WI38 (cell line): ENCODE measurements around the gene TTC39C.
"Not testable (repeated sequence)": the region's sequence is repeated elsewhere in the genome, so short reads cannot be mapped to it uniquely, and the experiment has no call there.

Experiments used
- H3K4me3 ChIP-seq: 2 replicates; pipeline ENCODE4 v1.5.1; 2011; ENCODE audit warnings: low read depth, mild to moderate bottlenecking, control low read depth, low read length
- TF ChIP-seq, protein P1 (sequence below): IDR thresholded peaks from 2 replicates; pipeline ENCODE4 v1.5.1; 2012; ENCODE audit warnings: low read depth, mild to moderate bottlenecking, control low read depth, low read length

TTC39C gene

DNA sequence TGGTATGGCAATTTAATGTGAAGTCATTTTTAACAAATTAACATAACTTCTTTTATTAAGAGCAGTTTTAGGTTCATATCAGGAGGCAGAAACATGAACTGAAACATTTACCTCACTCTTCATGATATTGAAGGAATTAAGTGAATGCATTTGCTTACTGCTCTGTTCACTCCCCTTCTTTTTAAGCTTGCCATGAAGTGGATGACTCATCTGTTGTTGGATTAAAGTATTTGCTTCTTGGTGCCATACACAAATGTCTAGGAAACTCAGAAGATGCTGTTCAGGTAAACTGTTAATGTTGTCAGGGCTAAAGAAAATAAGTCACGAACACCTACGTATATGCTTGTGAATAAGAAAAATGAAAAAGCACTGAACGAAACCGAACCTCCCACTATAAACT, 114.1 kb downstream of the TTC39C start:
- TF ChIP-seq, protein P1, sequence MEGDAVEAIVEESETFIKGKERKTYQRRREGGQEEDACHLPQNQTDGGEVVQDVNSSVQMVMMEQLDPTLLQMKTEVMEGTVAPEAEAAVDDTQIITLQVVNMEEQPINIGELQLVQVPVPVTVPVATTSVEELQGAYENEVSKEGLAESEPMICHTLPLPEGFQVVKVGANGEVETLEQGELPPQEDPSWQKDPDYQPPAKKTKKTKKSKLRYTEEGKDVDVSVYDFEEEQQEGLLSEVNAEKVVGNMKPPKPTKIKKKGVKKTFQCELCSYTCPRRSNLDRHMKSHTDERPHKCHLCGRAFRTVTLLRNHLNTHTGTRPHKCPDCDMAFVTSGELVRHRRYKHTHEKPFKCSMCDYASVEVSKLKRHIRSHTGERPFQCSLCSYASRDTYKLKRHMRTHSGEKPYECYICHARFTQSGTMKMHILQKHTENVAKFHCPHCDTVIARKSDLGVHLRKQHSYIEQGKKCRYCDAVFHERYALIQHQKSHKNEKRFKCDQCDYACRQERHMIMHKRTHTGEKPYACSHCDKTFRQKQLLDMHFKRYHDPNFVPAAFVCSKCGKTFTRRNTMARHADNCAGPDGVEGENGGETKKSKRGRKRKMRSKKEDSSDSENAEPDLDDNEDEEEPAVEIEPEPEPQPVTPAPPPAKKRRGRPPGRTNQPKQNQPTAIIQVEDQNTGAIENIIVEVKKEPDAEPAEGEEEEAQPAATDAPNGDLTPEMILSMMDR, result no peak
- no peak overlapping the region for H3K4me3 ChIP-seq

DNA sequence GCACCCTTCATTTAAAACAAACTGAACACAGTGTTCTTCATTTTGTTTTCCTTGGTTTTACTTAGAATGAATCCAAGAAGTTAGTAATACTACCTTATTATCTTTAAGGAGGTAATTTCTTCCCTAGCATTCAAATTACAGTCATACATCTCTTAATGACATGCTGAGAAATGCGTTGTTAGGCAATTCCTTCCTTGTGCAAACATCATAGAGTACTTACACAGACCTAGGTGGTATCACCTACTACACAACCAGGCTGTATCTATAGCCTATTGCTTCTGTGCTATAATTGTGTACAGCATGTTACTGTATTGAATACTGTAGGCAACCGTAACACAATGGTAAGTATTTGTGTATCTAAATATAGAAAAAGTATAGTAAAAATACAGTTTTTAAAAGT, 115.9 kb downstream of the TTC39C start:
- no peak overlapping the region for H3K4me3 ChIP-seq
- TF ChIP-seq, protein P1, result no peak

DNA sequence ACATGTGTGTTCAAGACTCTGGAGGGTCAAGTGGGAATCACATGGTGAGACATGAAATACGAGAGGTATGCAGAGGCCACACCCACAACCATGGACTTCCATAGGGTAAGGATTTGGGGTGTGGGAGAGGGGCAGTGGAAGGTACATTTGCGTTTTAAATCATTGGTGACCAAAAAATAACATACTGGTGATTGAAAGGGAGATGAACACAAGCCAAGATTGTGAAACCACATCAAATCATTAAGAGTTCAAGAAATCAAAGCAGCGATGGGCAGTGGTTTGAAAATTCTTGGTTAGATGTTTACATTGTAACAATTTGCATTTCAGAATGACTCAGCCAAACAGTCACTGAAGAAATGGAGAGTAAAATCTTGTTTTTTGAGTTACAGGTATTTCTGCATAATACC, 122.4 kb downstream of the TTC39C start:
- TF ChIP-seq, protein P1, result no peak

DNA sequence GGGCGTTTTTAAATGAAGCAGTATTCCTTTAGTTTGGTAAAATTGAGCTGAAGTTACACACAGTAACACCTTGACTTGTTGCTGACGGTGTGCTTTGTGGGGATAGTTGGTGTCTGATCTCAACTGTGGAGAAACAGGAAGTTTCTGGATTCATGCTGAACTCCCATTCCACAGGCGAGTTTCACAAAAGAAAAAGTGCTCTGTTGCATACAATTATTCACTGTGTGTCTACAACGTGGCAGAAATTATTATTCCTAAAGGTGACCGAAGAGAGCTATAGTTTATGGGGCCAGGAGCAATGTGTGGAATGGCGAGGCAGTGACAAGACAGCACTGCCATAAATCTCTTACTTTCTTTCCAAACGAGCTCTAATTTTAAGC, 123.8 kb downstream of the TTC39C start:
- peak overlapping the region; percentile 66 for H3K4me3 ChIP-seq
- TF ChIP-seq, protein P1, result no peak

More for the DNA sequence above, 122.4 kb downstream of the TTC39C start:
- no peak overlapping the region for H3K4me3 ChIP-seq

DNA sequence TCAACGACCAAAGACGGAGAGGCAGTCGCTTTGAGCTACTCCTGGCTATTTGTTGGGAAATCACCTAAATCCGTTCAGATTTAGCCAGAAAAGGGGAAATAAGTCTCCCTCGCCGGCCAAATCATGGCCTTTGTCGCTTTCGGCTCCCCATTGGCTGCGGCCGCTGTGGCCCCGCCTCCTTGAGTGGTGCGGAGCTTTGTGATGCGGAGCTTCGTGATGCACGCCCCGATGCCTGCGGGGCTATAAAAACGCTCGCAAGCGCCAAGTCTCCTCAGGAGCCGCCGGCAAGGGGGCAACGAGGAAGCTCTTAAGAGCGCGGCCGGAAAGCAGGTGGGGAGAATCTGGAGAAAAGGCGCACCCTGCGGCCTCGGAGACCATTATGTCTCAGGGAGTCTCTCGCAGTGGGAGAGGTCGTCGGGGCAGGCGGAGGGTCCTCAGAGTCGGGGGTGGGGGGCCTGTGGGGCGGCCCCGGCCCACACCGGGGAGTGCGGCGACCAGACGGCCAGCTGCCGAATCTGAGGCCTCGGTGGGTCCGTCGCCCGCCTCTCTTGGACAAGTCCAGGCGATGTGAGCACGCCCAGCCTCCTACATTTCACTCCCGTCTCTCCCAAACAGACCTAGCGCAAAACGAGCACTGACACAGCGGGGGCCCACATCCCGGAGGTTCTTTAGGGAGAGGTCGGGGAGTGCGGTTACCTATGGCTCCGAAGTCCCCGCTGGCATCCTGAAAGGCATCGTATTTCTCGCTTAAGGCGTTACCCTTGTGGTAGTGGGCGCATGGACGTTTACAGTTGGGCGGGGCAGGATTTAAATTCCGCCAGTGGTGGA, 124.4 kb downstream of the TTC39C start, which contains the start of gene CABYR:
TSS of gene CABYR (plus strand) at position 274 of the 828 bp plus-strand sequence. CDS start 4,053 bp downstream, outside the sequence.
- peak within 1 kb of the TSS; percentile 66 for H3K4me3 ChIP-seq

DNA sequence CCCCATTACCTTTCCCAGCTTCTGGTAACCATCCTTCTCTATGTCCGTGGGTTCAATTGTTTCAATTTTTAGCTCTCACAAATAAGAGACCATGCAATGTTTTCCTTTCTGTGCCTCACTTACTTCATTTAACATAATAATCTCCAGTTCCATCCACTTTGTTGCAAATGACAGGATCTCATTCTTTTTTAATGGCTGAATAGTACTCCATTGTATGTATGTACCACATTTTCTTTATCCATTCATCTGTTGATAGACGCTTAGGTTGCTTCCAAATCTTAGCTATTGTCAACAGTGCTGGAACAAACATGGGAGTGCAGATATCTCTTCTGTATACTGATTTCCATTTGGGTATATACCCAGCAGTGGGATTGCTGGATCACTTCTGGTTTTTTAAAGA, 126.1 kb downstream of the TTC39C start:
- TF ChIP-seq, protein P1, result no peak
- H3K4me3 ChIP-seq, result no peak overlapping the region

More for the DNA sequence above, 124.4 kb downstream of the TTC39C start, which contains the start of gene CABYR:
- TF ChIP-seq, protein P1, result no peak

DNA sequence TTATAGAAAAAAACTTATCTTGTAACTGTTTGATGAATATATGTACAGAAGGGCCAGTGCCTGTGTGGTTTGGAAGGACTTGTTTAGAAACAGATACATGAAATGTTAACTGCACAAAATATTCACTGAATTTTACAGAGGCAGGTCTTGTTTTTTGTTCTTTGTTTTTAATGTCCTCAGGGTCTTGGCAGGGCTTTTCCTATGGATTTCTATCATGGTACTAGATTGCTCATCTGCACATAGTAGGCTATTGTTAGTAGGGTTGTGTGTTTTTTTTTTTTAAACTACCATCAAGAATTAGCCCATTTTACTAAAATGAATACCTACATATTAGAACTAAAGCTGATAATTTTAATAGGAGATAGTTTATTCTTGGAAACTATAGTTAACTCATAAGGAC, 127.8 kb downstream of the TTC39C start:
- no peak overlapping the region for H3K4me3 ChIP-seq
- TF ChIP-seq, protein P1, result no peak

DNA sequence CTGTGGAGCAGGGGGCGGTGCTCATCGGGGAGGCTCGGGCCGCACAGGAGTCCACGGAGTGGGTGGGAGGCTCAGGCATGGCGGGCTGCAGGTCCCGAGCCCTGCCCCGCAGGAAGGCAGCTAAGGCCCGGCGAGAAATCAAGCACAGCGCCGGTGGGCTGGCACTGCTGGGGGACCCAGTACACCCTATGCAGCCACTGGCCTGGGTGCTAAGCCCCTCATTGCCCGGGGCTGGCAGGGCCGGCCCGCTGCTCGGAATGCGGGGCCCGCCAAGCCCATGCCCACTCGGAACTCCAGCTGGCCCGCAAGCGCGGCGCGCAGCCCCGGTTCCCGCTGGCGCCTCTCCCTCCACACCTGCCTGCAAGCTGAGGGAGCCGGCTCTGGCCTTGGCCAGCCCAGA, 135.0 kb downstream of the TTC39C start:
- H3K4me3 ChIP-seq, result not testable (repeated sequence)
